ENCODE measurements around the gene ERN1. TPM values are rescaled to one million over a fixed set of nuclear protein-coding genes. Genes with fewer than 3 reads are reported as not detected.
A peak's percentile ranks its signal among the peaks of the same experiment; 100 is the strongest.

ERN1 gene
- total and polyA plus RNA-seq, 2 of the 13 experiments (the other 11 are each of a cell fraction or from before 2014, with no cell fraction given) = 6.0 to 12.7 TPM

GRCh38 chr17:64145751-64146417 is 15.9 kb upstream of the ERN1 start (continued):
- TF ChIP-seq KIAA2018 (CRISPR knock-in tag; IDR thresholded peaks at IDR 0.05; ENCODE audit: borderline replicate concordance) = peak; percentile 24; the same call in 1 of the 2 replicates
- peak; percentile 65 for TF ChIP-seq ZNF460 (CRISPR knock-in tag; IDR thresholded peaks at IDR 0.05; ENCODE audit: borderline replicate concordance)
- TF ChIP-seq HDAC1 (CRISPR knock-in tag; IDR thresholded peaks at IDR 0.05) = peak; percentile 90; the same call in 1 of the 2 replicates
- peak; percentile 79 for TF ChIP-seq MEIS1 (CRISPR knock-in tag; IDR thresholded peaks at IDR 0.05; ENCODE audit: borderline replicate concordance)
- peak; percentile 31; the same call in 1 of the 2 replicates for TF ChIP-seq MYNN (CRISPR knock-in tag; IDR thresholded peaks at IDR 0.05; ENCODE audit: low read depth)
- TF ChIP-seq CREB1 (IDR thresholded peaks at IDR 0.05) = peak; percentile 84
- TF ChIP-seq CREB1 (CRISPR knock-in tag; IDR thresholded peaks at IDR 0.05) = peak; percentile 91
- TF ChIP-seq ZNF563 (CRISPR knock-in tag; IDR thresholded peaks at IDR 0.05) = peak; percentile 94
- peak; percentile 59 for TF ChIP-seq ZNF263 (CRISPR knock-in tag; IDR thresholded peaks at IDR 0.05)
- peak; percentile 99 for TF ChIP-seq TEAD3 (CRISPR knock-in tag; optimal IDR thresholded peaks at IDR 0.05; ENCODE audit: borderline replicate concordance)
- TF ChIP-seq CEBPG (CRISPR knock-in tag; IDR thresholded peaks at IDR 0.05) = peak; percentile 55
- TF ChIP-seq, protein P1, sequence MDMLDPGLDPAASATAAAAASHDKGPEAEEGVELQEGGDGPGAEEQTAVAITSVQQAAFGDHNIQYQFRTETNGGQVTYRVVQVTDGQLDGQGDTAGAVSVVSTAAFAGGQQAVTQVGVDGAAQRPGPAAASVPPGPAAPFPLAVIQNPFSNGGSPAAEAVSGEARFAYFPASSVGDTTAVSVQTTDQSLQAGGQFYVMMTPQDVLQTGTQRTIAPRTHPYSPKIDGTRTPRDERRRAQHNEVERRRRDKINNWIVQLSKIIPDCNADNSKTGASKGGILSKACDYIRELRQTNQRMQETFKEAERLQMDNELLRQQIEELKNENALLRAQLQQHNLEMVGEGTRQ (IDR thresholded peaks at IDR 0.05; ENCODE audit: low read depth, low read length) = peak; percentile 99
- TF ChIP-seq, protein P1 (CRISPR knock-in tag; IDR thresholded peaks at IDR 0.05; ENCODE audit: borderline replicate concordance) = peak; percentile 100; the same call in 1 of the 2 replicates
- TF ChIP-seq ZMAT3 (CRISPR knock-in tag; conservative IDR thresholded peaks at IDR 0.05) = peak; percentile 94
- TF ChIP-seq ZKSCAN8 (CRISPR knock-in tag; IDR thresholded peaks at IDR 0.05; ENCODE audit: borderline replicate concordance) = peak; percentile 93; the same call in 1 of the 2 replicates
- TF ChIP-seq ZGPAT (CRISPR knock-in tag; IDR thresholded peaks at IDR 0.05) = peak; percentile 96
- TF ChIP-seq FOXA3 (CRISPR knock-in tag; IDR thresholded peaks at IDR 0.05) = peak; percentile 60
- TF ChIP-seq ZNF660 (CRISPR knock-in tag; IDR thresholded peaks at IDR 0.05; ENCODE audit: borderline replicate concordance, low read depth) = no peak; the same call in 1 of the 2 replicates
- TF ChIP-seq ZNF335 (CRISPR knock-in tag; IDR thresholded peaks at IDR 0.05) = peak; percentile 83; the same call in 1 of the 2 replicates

Data from HepG2 (cell line).